Dermis blood vessel endothelial cell (primary cell): ENCODE data around the gene MINPP1. TPM values are rescaled to one million over a fixed set of nuclear protein-coding genes. Genes with fewer than 3 reads are reported as not detected.
"Not testable (repeated sequence)": the region's sequence is repeated elsewhere in the genome, so short reads cannot be mapped to it uniquely, and the experiment has no call there.

Experiments
- DNase-seq: peaks from one replicate; pipeline ENCODE4 v3.0.0; 2010
- total RNA-seq: library from RNA; depleted of rRNA; stranded (reverse); fragments of >200 nt; gene quantifications from 2 replicates; pipeline ENCODE4 v1.2.3, GENCODE V29; 2014

MINPP1 gene
- 32.3 and 33.4 TPM in 2 replicates for total RNA-seq

DNA sequence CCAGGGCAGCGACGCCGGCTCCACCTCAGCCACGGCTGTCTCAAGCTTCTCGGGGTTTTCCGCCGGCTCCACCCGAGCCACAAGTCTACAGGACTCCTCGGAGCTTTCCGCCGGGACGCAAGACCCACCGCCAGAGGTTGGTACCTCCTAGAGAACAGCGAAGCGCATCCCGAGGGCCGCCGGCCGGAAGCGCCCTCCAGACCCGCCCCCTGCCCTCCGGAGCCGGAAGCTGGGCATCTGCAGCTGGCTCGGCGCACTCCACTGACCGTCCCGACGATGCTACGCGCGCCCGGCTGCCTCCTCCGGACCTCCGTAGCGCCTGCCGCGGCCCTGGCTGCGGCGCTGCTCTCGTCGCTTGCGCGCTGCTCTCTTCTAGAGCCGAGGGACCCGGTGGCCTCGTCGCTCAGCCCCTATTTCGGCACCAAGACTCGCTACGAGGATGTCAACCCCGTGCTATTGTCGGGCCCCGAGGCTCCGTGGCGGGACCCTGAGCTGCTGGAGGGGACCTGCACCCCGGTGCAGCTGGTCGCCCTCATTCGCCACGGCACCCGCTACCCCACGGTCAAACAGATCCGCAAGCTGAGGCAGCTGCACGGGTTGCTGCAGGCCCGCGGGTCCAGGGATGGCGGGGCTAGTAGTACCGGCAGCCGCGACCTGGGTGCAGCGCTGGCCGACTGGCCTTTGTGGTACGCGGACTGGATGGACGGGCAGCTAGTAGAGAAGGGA is at the start of gene MINPP1:
Gene MINPP1, plus strand, starts transcription at position 254 of the 726 bp plus-strand sequence. Its CDS starts 23 bp downstream, at position 277.
- DNase-seq = peak; percentile 74

- not testable (repeated sequence) for DNase-seq
Observed at GRCh38 chr10:87456586-87457220, 48.0 kb upstream of the MINPP1 start.

- not testable (repeated sequence) for DNase-seq
Observed at GRCh38 chr10:87461751-87462150, 42.9 kb upstream of the MINPP1 start.

DNA sequence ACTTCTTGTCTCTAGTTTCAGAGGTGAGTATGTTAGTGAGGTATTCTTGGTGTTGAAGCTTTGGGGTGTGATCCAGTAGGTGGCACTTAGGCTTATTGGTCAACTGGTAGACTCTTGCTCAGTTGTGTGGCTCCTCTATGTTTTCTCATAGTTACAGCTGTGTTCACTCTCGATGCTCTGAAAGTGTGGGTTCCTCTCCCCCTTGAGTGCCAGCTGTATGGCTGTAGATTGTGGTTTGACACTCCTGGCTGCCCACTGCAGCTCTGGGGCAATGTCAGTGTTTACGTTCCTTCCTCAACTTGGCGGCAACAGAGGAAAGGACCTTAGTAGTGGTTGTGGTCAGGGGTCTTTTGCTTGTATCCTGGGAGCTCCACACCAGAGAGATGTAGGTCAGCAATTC is 37.8 kb upstream of the MINPP1 start:
- not testable (repeated sequence) for DNase-seq

GRCh38 chr10:87488733-87489132 is 16.0 kb upstream of the MINPP1 start:
- DNase-seq = not testable (repeated sequence)

DNA sequence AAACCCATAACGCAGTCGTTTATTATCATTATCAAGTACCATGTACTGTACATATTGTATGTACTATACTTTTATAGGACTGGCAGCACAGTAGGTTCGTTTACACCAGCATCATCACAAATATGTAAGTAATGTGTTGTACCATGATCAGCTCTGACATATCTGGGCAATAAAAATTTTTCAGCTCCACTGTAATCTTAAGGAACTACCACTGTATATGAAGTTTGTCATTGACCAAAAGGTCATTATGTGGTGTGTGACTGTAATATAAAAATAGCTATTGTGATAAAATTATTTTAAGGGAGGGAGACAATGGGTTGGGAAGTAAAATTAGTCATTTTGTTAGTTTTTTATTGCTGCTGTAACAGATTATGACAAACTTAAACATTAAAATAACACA is 14.4 kb upstream of the MINPP1 start:
- DNase-seq = not testable (repeated sequence)

GRCh38 chr10:87492450-87492849 is 12.2 kb upstream of the MINPP1 start:
- DNase-seq = not testable (repeated sequence)

- not testable (repeated sequence) for DNase-seq
Observed at GRCh38 chr10:87495446-87495845, 9.2 kb upstream of the MINPP1 start.

GRCh38 chr10:87497386-87497785 is 7.3 kb upstream of the MINPP1 start:
- not testable (repeated sequence) for DNase-seq

- DNase-seq = not testable (repeated sequence)
Observed at GRCh38 chr10:87498106-87498789, 6.4 kb upstream of the MINPP1 start.

DNA sequence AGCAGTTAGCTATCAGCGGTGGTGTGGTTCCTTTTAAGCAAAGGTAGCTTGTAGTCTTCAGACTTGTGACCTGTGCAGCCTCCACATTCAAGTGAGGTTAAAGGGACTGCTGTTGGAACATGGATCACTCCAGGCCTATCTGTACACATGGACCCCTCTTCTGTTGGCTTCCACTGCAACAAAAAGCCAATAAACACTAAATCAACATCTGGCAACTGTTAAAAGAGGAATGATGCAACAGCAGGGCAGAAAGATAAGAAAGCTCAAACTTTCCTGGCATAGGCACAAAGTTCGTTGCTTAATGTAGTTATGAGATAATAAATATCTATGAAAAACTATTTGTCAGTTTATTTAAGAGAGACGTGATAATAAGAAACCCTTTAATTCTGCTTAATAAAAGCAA is 4.0 kb upstream of the MINPP1 start:
- no peak for DNase-seq

GRCh38 chr10:87503401-87503800 is 1.3 kb upstream of the MINPP1 start:
- no peak for DNase-seq

GRCh38 chr10:87503886-87504285 is 807 bp upstream of the MINPP1 start:
- no peak for DNase-seq

DNA sequence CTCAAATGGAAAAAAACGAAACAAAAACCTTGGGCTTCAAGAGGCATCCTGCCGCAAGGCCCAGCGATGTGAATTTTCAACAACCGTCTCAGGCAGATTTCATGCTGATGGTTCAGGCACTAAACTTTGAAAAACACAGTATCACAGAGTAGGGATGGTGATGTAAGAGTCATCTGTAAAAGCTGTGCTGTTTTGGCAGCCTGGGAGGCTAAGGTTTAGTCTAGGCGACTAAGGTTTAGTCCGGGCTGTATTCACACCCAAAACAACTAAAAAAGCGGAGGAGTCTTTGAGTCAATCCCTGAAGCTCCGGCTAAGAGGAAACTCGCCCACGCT is 420 bp upstream of the MINPP1 start:
- DNase-seq = no peak

GRCh38 chr10:87505366-87506111 is 846 bp downstream of the MINPP1 start:
- peak; percentile 72 for DNase-seq

DNA sequence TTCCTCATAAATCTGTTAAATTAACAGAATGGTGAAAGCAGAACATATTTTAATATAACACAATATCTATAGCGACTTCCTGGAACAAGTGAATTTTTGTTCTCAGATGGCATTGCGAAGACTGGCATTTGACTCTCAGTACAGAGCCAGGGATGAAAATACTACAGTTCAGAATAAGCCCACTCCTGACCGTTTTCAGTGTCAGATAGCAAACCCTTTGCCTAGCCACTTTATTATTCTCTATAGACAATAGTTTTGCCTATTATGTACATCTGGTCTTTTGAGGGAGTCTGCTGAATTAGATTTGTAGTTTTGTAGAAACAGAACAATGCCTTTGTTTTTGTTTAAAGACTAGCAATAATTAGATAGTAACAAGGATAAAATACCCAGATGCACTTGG is 2.3 kb downstream of the MINPP1 start:
- no peak for DNase-seq

GRCh38 chr10:87507879-87508483 is 3.3 kb downstream of the MINPP1 start:
- no peak for DNase-seq

DNA sequence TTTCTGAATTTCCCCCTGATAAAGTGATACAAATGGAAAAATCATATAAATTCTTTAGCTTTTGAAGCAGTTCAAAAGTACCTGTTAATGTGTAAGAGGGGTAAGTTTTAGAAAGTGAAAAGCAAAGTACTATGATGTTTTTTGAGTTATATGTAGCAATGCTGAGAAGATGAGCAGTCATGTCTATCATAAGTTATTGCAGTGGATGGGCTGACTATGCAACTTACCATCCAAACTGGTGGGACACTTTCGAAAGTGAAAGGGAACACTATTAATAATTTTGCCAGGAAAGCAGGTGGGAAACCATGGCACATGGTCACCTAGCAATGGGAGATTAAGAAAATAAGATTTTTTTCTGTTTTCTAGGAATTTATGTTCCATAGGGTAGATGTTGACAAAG is 4.1 kb downstream of the MINPP1 start:
- DNase-seq = no peak

GRCh38 chr10:87510025-87510424 is 5.3 kb downstream of the MINPP1 start:
- DNase-seq = no peak

DNA sequence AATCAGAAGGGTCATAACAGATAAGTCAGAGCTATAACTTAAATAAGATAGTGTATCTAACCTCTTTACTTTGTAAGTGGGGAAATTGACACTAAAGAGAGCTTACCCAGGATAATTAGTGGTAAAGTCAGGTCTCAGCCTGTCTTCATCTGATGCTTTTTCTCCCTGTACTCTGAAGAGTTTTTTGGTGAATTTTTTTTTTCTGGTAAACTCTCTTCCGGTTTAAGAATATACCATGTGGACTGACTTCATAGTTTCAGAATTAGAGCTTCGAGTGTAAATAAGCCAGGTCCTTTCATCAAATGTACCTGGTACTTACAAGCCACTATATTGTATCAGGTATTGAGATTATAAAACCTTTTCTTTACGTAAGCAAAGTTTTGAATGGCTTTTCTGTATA is 6.8 kb downstream of the MINPP1 start:
- no peak for DNase-seq

GRCh38 chr10:87518937-87519336 is 14.2 kb downstream of the MINPP1 start:
- DNase-seq = no peak

DNA sequence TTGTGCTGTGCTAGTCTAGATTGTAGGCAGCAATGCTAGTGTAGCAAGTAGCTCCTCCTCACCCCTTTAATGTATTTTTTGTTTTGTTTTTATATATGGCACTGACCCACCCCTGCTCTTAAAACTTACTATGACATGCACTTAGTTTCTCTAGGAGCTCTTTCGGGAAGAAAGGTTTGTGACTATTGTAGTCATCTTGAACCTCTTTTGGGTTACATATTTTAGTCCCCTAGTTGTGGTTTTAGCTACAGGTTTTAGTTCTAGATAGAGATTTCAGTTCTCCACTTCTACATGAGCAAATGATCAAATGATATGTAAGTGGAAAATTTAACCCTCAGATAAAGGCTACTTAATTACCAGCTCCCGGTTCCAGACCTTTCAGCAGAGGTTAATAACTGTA is 14.9 kb downstream of the MINPP1 start:
- DNase-seq = no peak

- DNase-seq = no peak
Observed at GRCh38 chr10:87523731-87524130, 19.0 kb downstream of the MINPP1 start.
